Neural cell (in vitro differentiated cells): ENCODE data around the gene WNT7B. TPM values are rescaled to one million over a fixed set of nuclear protein-coding genes. Genes with fewer than 3 reads are reported as not detected.

ENCODE experiments used
- H2AFZ ChIP-seq: fragments of 200-600, 300-800 bp; sonication (generic), shearing (Covaris generic); 2 replicates; pipeline ENCODE4 v1.6.0; 2014; ENCODE audit warnings: low read depth, mild to moderate bottlenecking, antibody characterized with exemption, low read length, moderate library complexity
- H3F3A ChIP-seq: fragments of 200-600 bp; shearing (Covaris generic); 2 replicates; pipeline ENCODE4 v1.6.1; 2016; ENCODE audit warnings: mild to moderate bottlenecking, moderate library complexity, mixed read lengths, antibody characterized with exemption, low read length; ENCODE audit not compliant: insufficient read depth, poor library complexity, severe bottlenecking
- H3K27ac ChIP-seq: fragments of 200-600, 300-800 bp; sonication (generic), shearing (Covaris generic); 2 replicates; pipeline ENCODE4 v1.5.1; 2014; ENCODE audit warnings: mild to moderate bottlenecking, low read length, moderate library complexity
- H3K27me3 ChIP-seq: fragments of 300-800, 200-600 bp; sonication (generic), shearing (Covaris generic); 2 replicates; pipeline ENCODE4 v1.6.0; 2014; ENCODE audit warnings: mild to moderate bottlenecking, low read depth, low read length, moderate library complexity; ENCODE audit not compliant: insufficient read depth
- H3K36me3 ChIP-seq: fragments of 300-800, 200-600 bp; sonication (generic), shearing (Covaris generic); 2 replicates; pipeline ENCODE4 v1.5.1; 2014; ENCODE audit warnings: mild to moderate bottlenecking, antibody characterized with exemption, low read length, moderate library complexity; ENCODE audit not compliant: insufficient read depth
- H3K4me2 ChIP-seq: fragments of 300-800, 200-600 bp; sonication (generic), shearing (Covaris generic); 2 replicates; pipeline ENCODE4 v1.6.0; 2014; ENCODE audit warnings: mild to moderate bottlenecking, low read length
- H3K4me3 ChIP-seq: fragments of 300-800, 200-600 bp; sonication (generic), shearing (Covaris generic); 2 replicates; pipeline ENCODE4 v1.5.1; 2014; ENCODE audit warnings: mild to moderate bottlenecking, low read length, moderate library complexity
- H3K79me2 ChIP-seq: fragments of 200-600 bp; shearing (Covaris generic); replicated peaks from 2 replicates; pipeline ENCODE4 v1.6.0; 2014; ENCODE audit warnings: mild to moderate bottlenecking, low read length, moderate library complexity; ENCODE audit not compliant: insufficient read depth
- H3K9ac ChIP-seq: fragments of 300-800, 200-600 bp; sonication (generic), shearing (Covaris generic); 2 replicates; pipeline ENCODE4 v1.6.1; 2016; ENCODE audit warnings: mild to moderate bottlenecking, low read length, mixed read lengths
- H3K9me2 ChIP-seq: fragments of 200-600 bp; shearing (Covaris generic); 2 replicates; pipeline ENCODE4 v1.6.1; 2016; ENCODE audit warnings: mild to moderate bottlenecking, low read length, mixed read lengths; ENCODE audit not compliant: insufficient read depth
- H3K9me3 ChIP-seq: fragments of 200-600, 300-800 bp; sonication (generic), shearing (Covaris generic); 2 replicates; pipeline ENCODE4 v1.6.1; 2016; ENCODE audit warnings: mild to moderate bottlenecking, mixed run types, low read length, moderate library complexity, mixed read lengths
- H4K20me1 ChIP-seq: fragments of 200-600 bp; shearing (Covaris generic); 2 replicates; pipeline ENCODE4 v1.6.1; 2016; ENCODE audit warnings: mild to moderate bottlenecking, mixed run types; ENCODE audit not compliant: insufficient read depth
- CTCF ChIP-seq: fragments of 450-650 bp; IDR thresholded peaks from 2 replicates; pipeline ENCODE4 v1.5.1; 2014; ENCODE audit warnings: antibody characterized with exemption, mild to moderate bottlenecking, moderate library complexity; ENCODE audit not compliant: poor library complexity, severe bottlenecking
- EP300 ChIP-seq: fragments of 450-650 bp; conservative IDR thresholded peaks from 2 replicates; pipeline ENCODE4 v1.6.1; 2014; ENCODE audit warnings: antibody characterized with exemption, mild to moderate bottlenecking, moderate library complexity; ENCODE audit not compliant: poor library complexity, severe bottlenecking
- EZH2 ChIP-seq: fragments of 200-600, 300-800 bp; shearing (Covaris generic), sonication (generic); IDR thresholded peaks from 2 replicates; pipeline ENCODE4 v1.6.1; 2014; ENCODE audit warnings: antibody characterized with exemption, low read length, borderline replicate concordance, mild to moderate bottlenecking; ENCODE audit not compliant: insufficient read depth, poor library complexity, severe bottlenecking
- MXI1 ChIP-seq: fragments of 450-650 bp; conservative IDR thresholded peaks from 2 replicates; pipeline ENCODE4 v1.6.1; 2014; ENCODE audit warnings: antibody characterized with exemption, mild to moderate bottlenecking; ENCODE audit not compliant: poor library complexity, severe bottlenecking
- POLR2AphosphoS5 ChIP-seq: IDR thresholded peaks from 2 replicates; pipeline ENCODE4 v1.6.1; 2012
- RAD21 ChIP-seq: fragments of 450-650 bp; conservative IDR thresholded peaks from 2 replicates; pipeline ENCODE4 v1.6.1; 2014; ENCODE audit warnings: antibody characterized with exemption, mild to moderate bottlenecking, moderate library complexity
- REST ChIP-seq: IDR thresholded peaks from 2 replicates; pipeline ENCODE4 v1.6.1; 2012; ENCODE audit warnings: borderline replicate concordance
- SMC3 ChIP-seq: fragments of 450-650 bp; conservative IDR thresholded peaks from 2 replicates; pipeline ENCODE4 v1.6.1; 2014; ENCODE audit warnings: antibody characterized with exemption, mild to moderate bottlenecking, moderate library complexity; ENCODE audit not compliant: poor library complexity
- TAF1 ChIP-seq: IDR thresholded peaks from 2 replicates; pipeline ENCODE4 v1.6.1; 2012; ENCODE audit warnings: low read depth
- polyA plus RNA-seq: library from polyadenylated mRNA; depleted of rRNA; stranded (reverse); fragments of >200 nt; gene quantifications from 2 replicates; pipeline ENCODE4 v1.2.3, GENCODE V29; 2014

Gene WNT7B
- polyA plus RNA-seq, 1 donor from 2014 or later: 0.16 TPM

DNA sequence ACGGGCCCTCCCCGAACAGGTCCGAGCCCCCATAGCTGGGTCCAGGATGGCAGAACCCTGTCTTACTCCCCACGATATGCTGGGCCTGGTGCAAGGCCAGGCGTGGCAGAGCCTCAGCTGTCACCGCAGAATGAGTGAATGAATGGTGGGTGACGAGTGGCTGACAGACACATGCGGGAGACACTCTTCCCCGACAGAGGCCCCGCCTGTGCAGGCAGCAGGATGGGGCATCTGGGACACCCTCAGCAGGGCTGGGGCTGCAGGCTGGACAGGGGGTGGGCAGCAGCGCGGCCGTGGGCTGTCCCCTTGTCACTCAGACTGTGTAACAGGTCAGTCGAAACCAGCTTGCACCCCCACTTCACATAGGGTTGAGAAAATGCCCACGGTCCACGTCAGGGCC, 18.0 kb downstream of the WNT7B start:
- H3K27me3 ChIP-seq: no peaks in the 10 kb centered on the region
- no peaks in the 10 kb centered on the region for H3K9me3 ChIP-seq
- no peaks in the 10 kb centered on the region for H3K36me3 ChIP-seq
- TF ChIP-seq CTCF (no peak), RAD21 (no peak), EP300 (no peak), POLR2AphosphoS5 (no peak), REST (no peak), TAF1 (no peak), MXI1 (no peak), SMC3 (no peak), EZH2 (no peak)
- no peaks in the 10 kb centered on the region for H3F3A ChIP-seq
- H3K4me2 ChIP-seq: no peak overlapping the region
- no peak overlapping the region for H2AFZ ChIP-seq
- no peaks in the 10 kb centered on the region for H3K9me2 ChIP-seq
- no peak overlapping the region for H3K27ac ChIP-seq
- H3K79me2 ChIP-seq: no peaks in the 10 kb centered on the region
- no peaks in the 10 kb centered on the region for H4K20me1 ChIP-seq
- no peak overlapping the region for H3K9ac ChIP-seq
- H3K4me3 ChIP-seq: no peak overlapping the region

DNA sequence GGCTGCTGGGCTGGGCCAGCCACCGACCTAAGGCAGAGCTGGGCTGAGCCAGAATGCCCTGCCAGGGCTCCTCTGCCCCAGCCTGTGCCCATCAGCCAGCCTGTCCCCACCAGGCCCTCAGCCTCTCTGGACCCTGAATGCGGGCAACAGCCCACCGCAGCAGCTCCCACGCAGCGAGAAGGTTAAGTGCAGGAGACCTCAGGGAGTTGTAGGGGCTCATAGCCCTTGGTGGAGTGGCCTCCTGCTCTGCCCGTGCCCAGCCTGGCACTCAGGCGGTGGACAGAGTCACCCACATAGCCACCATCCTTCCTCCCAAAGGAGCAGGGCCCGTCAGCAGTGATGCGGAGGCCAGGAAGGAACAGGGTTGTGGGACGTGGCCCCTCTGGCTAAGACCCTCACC, 19.1 kb downstream of the WNT7B start:
- H3K36me3 ChIP-seq: no peaks in the 10 kb centered on the region
- H3K9me2 ChIP-seq: no peaks in the 10 kb centered on the region
- no peaks in the 10 kb centered on the region for H3K9me3 ChIP-seq
- H3K79me2 ChIP-seq: no peaks in the 10 kb centered on the region
- no peak overlapping the region for H3K4me2 ChIP-seq
- H4K20me1 ChIP-seq: no peaks in the 10 kb centered on the region
- no peak overlapping the region for H3K27ac ChIP-seq
- H2AFZ ChIP-seq: no peak overlapping the region
- no peak overlapping the region for H3K4me3 ChIP-seq
- H3F3A ChIP-seq: no peaks in the 10 kb centered on the region
- H3K27me3 ChIP-seq: no peaks in the 10 kb centered on the region
- H3K9ac ChIP-seq: no peak overlapping the region
- no peak for TF ChIP-seq TAF1
- TF ChIP-seq EP300: no peak
- no peak for TF ChIP-seq EZH2
- TF ChIP-seq CTCF: no peak
- no peak for TF ChIP-seq REST
- TF ChIP-seq MXI1: no peak
- TF ChIP-seq RAD21: no peak
- TF ChIP-seq POLR2AphosphoS5: no peak
- TF ChIP-seq SMC3: no peak
